ENCODE measurements around the gene IQCK. TPM values are rescaled to one million over a fixed set of nuclear protein-coding genes. Genes with fewer than 3 reads are reported as not detected.

IQCK gene
- total and polyA plus RNA-seq, 2 donors (not counting 3 experiments of a cell fraction or from before 2014, with no cell fraction given) = 17.2 to 18.1 TPM

DNA sequence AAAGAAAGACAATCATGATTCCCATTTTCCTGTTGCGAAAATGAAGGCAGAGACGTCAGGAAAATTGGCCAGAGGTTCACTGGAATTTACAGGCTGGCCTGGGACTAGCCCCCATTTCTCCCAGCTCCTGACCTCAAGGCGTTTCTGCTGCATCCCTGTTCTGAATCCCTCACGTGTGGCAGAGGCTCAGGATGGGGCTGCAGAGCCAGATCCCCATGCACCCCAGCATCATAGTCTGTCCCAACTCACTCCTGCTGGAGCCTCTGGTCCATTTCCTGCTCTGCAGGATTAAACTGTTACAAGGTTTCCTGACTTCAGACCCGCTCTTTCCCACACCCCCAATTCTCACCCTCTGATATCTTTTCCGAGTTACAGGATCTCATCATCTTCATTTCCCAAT, 163.7 kb downstream of the IQCK start:
- H3K9ac ChIP-seq (replicated peaks; ENCODE audit: extremely low read depth, insufficient read depth, low read length) = no peak overlapping the region
- H2AFZ ChIP-seq (ENCODE audit: low read depth, low read length) = no peak overlapping the region
- no peak for TF ChIP-seq EZH2 (IDR thresholded peaks at IDR 0.05; ENCODE audit: borderline replicate concordance, low read depth, low read length, severe bottlenecking)
- TF ChIP-seq, protein P1, sequence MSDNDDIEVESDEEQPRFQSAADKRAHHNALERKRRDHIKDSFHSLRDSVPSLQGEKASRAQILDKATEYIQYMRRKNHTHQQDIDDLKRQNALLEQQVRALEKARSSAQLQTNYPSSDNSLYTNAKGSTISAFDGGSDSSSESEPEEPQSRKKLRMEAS (IDR thresholded peaks at IDR 0.05; ENCODE audit: insufficient read depth, insufficient read length) = no peak
- H3K27me3 ChIP-seq (ENCODE audit: control insufficient read depth in 2 of 2, insufficient read depth in 2 of 2, low read length in 2 of 2) = peaks cover 1 to 12% of the 10 kb centered on the region in 2 experiments
- intact Hi-C loops (cut with micrococcal nuclease) = no loop called here
- no peaks in the 10 kb centered on the region for H3K36me3 ChIP-seq (ENCODE audit: control insufficient read depth in 2 of 2, extremely low read depth in 1 of 2, insufficient read depth in 2 of 2, low read length in 2 of 2)
- H3K9me3 ChIP-seq (replicated peaks; ENCODE audit: control insufficient read depth, insufficient read depth, low read length) = no peaks in the 10 kb centered on the region
- H3K4me1 ChIP-seq (ENCODE audit: control insufficient read depth, extremely low read depth, insufficient read depth, low read length) = peaks cover 21% of the 10 kb centered on the region
- no peak for DNase-seq (ENCODE audit: low read depth, low spot score)
- ChIA-PET CTCF (interaction anchor here (0.9 to 8.5 kb wide), 5 partner anchors 11 to 298 kb away, joined by 3 to 251 read pairs (median 5); partner anchors contain the start of genes IQCK and KNOP1), POLR2A (no interaction called here)
- H3K4me3 ChIP-seq (replicated peaks in 1 of 3; ENCODE audit: insufficient read depth in 1 of 3, low read depth in 1 of 3, low read length in 3 of 3) = no peak overlapping the region
- no peak overlapping the region for H3K27ac ChIP-seq (ENCODE audit: insufficient read depth, low read depth, low read length)
- no peaks in the 10 kb centered on the region for H3K9me1 ChIP-seq (replicated peaks; ENCODE audit: control insufficient read depth, extremely low read depth, insufficient read depth, low read length)
- dilution Hi-C loops (cut with MboI; ENCODE audit: extremely low pct_ligation_motif_present, low sequenced_read_pairs) = no loop called here
- no TSS peak for BruUV-seq (replicated peaks)
- no peak overlapping the region for H3K4me2 ChIP-seq (ENCODE audit: insufficient read depth, low read length)
- no peak for FAIRE-seq
- no peaks in the 10 kb centered on the region for H3K79me2 ChIP-seq (ENCODE audit: control insufficient read depth, insufficient read depth, low read length)
- H4K20me1 ChIP-seq (replicated peaks; ENCODE audit: control insufficient read depth, extremely low read depth, insufficient read depth, low read length) = no peaks in the 10 kb centered on the region

GRCh38 chr16:19882186-19882585, 164.1 kb downstream of the IQCK start:
- Histone ChIP-seq H3K9ac (replicated peaks; ENCODE audit: extremely low read depth, insufficient read depth, low read length) (no peak overlapping the region), H2AFZ (ENCODE audit: low read depth, low read length) (no peak overlapping the region), H3K79me2 (ENCODE audit: control insufficient read depth, insufficient read depth, low read length) (no peaks in the 10 kb centered on the region), H3K4me3 (replicated peaks in 1 of 3; ENCODE audit: insufficient read depth in 1 of 3, low read depth in 1 of 3, low read length in 3 of 3) (no peak overlapping the region), H3K36me3 (ENCODE audit: control insufficient read depth in 2 of 2, extremely low read depth in 1 of 2, insufficient read depth in 2 of 2, low read length in 2 of 2) (no peaks in the 10 kb centered on the region), H3K27ac (ENCODE audit: insufficient read depth, low read depth, low read length) (no peak overlapping the region), H3K4me1 (ENCODE audit: control insufficient read depth, extremely low read depth, insufficient read depth, low read length) (peaks cover 21% of the 10 kb centered on the region), H3K4me2 (ENCODE audit: insufficient read depth, low read length) (no peak overlapping the region), H3K9me1 (replicated peaks; ENCODE audit: control insufficient read depth, extremely low read depth, insufficient read depth, low read length) (no peaks in the 10 kb centered on the region), H3K9me3 (replicated peaks; ENCODE audit: control insufficient read depth, insufficient read depth, low read length) (no peaks in the 10 kb centered on the region), H4K20me1 (replicated peaks; ENCODE audit: control insufficient read depth, extremely low read depth, insufficient read depth, low read length) (no peaks in the 10 kb centered on the region), H3K27me3 (ENCODE audit: control insufficient read depth in 2 of 2, insufficient read depth in 2 of 2, low read length in 2 of 2) (peaks cover 1 to 12% of the 10 kb centered on the region in 2 experiments)
- dilution Hi-C loops (cut with MboI; ENCODE audit: extremely low pct_ligation_motif_present, low sequenced_read_pairs) = no loop called here
- TF ChIP-seq GATA2 (IDR thresholded peaks at IDR 0.05; ENCODE audit: insufficient read depth, insufficient read length, low read depth, low read length) = no peak
- TF ChIP-seq, protein P1 (IDR thresholded peaks at IDR 0.05; ENCODE audit: insufficient read depth, insufficient read length) = no peak
- no peak for TF ChIP-seq FOS (IDR thresholded peaks at IDR 0.05; ENCODE audit: borderline replicate concordance, insufficient read depth, low read length)
- TF ChIP-seq POLR2AphosphoS5 (IDR thresholded peaks at IDR 0.05; ENCODE audit: insufficient read depth, low read depth, low read length) = no peak
- TF ChIP-seq, protein P2, sequence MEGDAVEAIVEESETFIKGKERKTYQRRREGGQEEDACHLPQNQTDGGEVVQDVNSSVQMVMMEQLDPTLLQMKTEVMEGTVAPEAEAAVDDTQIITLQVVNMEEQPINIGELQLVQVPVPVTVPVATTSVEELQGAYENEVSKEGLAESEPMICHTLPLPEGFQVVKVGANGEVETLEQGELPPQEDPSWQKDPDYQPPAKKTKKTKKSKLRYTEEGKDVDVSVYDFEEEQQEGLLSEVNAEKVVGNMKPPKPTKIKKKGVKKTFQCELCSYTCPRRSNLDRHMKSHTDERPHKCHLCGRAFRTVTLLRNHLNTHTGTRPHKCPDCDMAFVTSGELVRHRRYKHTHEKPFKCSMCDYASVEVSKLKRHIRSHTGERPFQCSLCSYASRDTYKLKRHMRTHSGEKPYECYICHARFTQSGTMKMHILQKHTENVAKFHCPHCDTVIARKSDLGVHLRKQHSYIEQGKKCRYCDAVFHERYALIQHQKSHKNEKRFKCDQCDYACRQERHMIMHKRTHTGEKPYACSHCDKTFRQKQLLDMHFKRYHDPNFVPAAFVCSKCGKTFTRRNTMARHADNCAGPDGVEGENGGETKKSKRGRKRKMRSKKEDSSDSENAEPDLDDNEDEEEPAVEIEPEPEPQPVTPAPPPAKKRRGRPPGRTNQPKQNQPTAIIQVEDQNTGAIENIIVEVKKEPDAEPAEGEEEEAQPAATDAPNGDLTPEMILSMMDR (IDR thresholded peaks at IDR 0.05; ENCODE audit: extremely low read depth in 1 of 2, insufficient read depth in 1 of 2, low read depth in 1 of 2, low read length in 2 of 2) = no peak
- TF ChIP-seq POLR2A (IDR thresholded peaks at IDR 0.05; ENCODE audit: low read depth, low read length) = no peak
- TF ChIP-seq JUN (IDR thresholded peaks at IDR 0.05; ENCODE audit: borderline replicate concordance, insufficient read depth, insufficient read length, low read depth) = no peak
- TF ChIP-seq EZH2 (IDR thresholded peaks at IDR 0.05; ENCODE audit: borderline replicate concordance, low read depth, low read length, severe bottlenecking) = no peak
- no peak for TF ChIP-seq MYC (IDR thresholded peaks at IDR 0.05; ENCODE audit: low read depth, low read length)
- POLR2A ChIA-PET = no interaction called here
- CTCF ChIA-PET = interaction anchor here (0.9 to 8.5 kb wide), 5 partner anchors 11 to 299 kb away, joined by 3 to 251 read pairs (median 5); partner anchors contain the start of genes IQCK and KNOP1
- FAIRE-seq (no peak), DNase-seq (ENCODE audit: low read depth, low spot score) (no peak)
- intact Hi-C loops (cut with micrococcal nuclease) = no loop called here
- BruUV-seq (replicated peaks) = no TSS peak

Measured in endothelial cell of umbilical vein (primary cell).